Measurements from ENCODE around the gene TWIST1.

Gene TWIST1

GRCh38 chr7:19110026-19110730 is 7.3 kb downstream of the TWIST1 start:
- TF ChIP-seq, protein P1, sequence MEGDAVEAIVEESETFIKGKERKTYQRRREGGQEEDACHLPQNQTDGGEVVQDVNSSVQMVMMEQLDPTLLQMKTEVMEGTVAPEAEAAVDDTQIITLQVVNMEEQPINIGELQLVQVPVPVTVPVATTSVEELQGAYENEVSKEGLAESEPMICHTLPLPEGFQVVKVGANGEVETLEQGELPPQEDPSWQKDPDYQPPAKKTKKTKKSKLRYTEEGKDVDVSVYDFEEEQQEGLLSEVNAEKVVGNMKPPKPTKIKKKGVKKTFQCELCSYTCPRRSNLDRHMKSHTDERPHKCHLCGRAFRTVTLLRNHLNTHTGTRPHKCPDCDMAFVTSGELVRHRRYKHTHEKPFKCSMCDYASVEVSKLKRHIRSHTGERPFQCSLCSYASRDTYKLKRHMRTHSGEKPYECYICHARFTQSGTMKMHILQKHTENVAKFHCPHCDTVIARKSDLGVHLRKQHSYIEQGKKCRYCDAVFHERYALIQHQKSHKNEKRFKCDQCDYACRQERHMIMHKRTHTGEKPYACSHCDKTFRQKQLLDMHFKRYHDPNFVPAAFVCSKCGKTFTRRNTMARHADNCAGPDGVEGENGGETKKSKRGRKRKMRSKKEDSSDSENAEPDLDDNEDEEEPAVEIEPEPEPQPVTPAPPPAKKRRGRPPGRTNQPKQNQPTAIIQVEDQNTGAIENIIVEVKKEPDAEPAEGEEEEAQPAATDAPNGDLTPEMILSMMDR (IDR thresholded peaks at IDR 0.05; ENCODE audit: insufficient read depth, low read length, missing control alignments): no peak
- H3K4me3 ChIP-seq (ENCODE audit: low read depth, low read length): peak overlapping the region; percentile 18; the same call in 1 of the 2 replicates
- DNase-seq (ENCODE audit: low read depth, low spot score): no peak
- CTCF ChIA-PET: interaction anchor here (1.1 to 1.4 kb wide), 9 partner anchors 9 to 555 kb away, joined by 3 to 7 read pairs (median 4); no protein-coding TSS in a partner anchor
- POLR2A ChIA-PET: interaction anchor here (5.9 kb wide), 1 partner anchor 7 kb away, joined by 45 read pairs; the partner anchor contains the start of gene TWIST1

GRCh38 chr7:19109000-19109946 is 8.2 kb downstream of the TWIST1 start:
- POLR2A ChIA-PET: interaction anchor here (5.9 kb wide), 1 partner anchor 8 kb away, joined by 45 read pairs; the partner anchor contains the start of gene TWIST1
- no peak for DNase-seq (ENCODE audit: low read depth, low spot score)
- CTCF ChIA-PET: interaction anchor here (1.1 to 1.6 kb wide), 13 partner anchors 8 to 556 kb away, joined by 3 to 7 read pairs (median 4); partner anchors contain the start of gene TWIST1
- peak overlapping the region; percentile 57 for H3K4me3 ChIP-seq (ENCODE audit: low read depth, low read length)
- TF ChIP-seq, protein P1 (IDR thresholded peaks at IDR 0.05; ENCODE audit: insufficient read depth, low read length, missing control alignments): no peak

- ChIA-PET POLR2A (interaction anchor here (0.8 to 5.9 kb wide), 3 partner anchors 10 to 414 kb away, joined by 3 to 45 read pairs (median 4); partner anchors contain the start of gene TWIST1), CTCF (interaction anchor here (0.7 to 2.4 kb wide), 5 partner anchors 15 to 444 kb away, joined by 3 to 8 read pairs (median 4); no protein-coding TSS in a partner anchor)
- peak overlapping the region; percentile 57 for H3K4me3 ChIP-seq (ENCODE audit: low read depth, low read length)
- DNase-seq (ENCODE audit: low read depth, low spot score): no peak
- TF ChIP-seq, protein P1 (IDR thresholded peaks at IDR 0.05; ENCODE audit: insufficient read depth, low read length, missing control alignments): no peak
Observed at GRCh38 chr7:19107356-19108146, 9.9 kb downstream of the TWIST1 start.

DNA sequence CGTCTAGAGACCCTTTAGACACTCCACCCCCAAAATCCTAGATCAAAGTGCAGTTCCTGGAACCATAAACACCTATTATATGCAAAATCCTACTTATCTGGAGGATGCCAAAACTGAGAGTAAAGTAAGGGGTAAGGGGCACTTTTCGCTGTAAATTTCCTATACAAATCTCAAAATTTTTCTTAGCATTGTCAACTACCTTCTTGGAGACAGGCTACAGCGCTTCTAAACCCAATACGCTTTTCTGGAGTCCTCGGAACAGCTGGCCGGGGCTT is 10.4 kb downstream of the TWIST1 start:
- ChIA-PET POLR2A (interaction anchor here (0.8 to 5.9 kb wide), 3 partner anchors 10 to 413 kb away, joined by 3 to 45 read pairs (median 4); partner anchors contain the start of gene TWIST1), CTCF (interaction anchor here (0.7 to 2.4 kb wide), 3 partner anchors 15 to 441 kb away, joined by 3 to 8 read pairs (median 4); no protein-coding TSS in a partner anchor)
- DNase-seq (ENCODE audit: low read depth, low spot score): no peak
- TF ChIP-seq, protein P1 (IDR thresholded peaks at IDR 0.05; ENCODE audit: insufficient read depth, low read length, missing control alignments): no peak
- H3K4me3 ChIP-seq (ENCODE audit: low read depth, low read length): peak overlapping the region; percentile 57

DNA sequence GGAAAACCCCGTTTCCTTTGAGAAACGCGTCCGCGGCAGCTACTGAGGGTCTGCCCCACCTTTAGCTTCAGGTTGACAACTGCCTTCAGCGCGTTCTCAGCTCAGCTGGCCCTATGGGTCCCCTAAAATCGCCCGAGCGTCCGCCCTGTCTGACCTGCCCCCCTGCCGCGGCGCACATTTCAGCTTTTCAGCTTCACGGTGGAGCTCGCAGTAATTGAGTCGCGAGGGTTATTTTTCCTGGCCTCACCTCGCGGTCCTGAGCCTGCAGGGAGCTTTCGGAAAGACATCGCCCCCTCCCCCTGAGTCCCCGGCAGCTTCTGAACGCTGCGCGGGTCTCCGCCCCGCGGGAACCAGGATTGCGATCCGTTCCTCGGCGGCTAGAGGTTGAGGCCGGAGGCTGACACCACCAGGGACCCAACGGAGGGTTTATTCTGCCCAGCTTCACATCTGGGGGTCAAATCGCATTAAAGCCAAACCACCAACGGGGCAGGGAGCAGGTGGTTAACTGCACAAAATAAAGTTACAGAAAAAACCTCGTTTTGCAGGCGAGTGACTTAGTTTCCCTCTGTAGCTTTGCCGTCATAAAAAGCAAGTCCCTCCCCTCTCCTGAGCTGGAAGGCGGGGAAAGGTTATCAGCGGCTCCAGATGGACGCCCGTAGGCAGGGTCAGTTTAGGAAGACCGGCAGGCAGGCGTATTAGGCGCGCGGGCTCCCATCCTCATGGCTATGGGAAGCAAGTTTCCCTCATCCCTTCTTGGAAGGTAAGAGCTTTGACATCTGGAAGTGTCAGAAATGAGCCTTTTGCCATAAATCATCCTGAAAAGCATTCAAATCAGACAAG is 11.0 kb downstream of the TWIST1 start:
- no peak for DNase-seq (ENCODE audit: low read depth, low spot score)
- peak overlapping the region; percentile 57 for H3K4me3 ChIP-seq (ENCODE audit: low read depth, low read length)
- TF ChIP-seq, protein P1 (IDR thresholded peaks at IDR 0.05; ENCODE audit: insufficient read depth, low read length, missing control alignments): no peak
- CTCF ChIA-PET: interaction anchor here (0.7 to 2.4 kb wide), 6 partner anchors 10 to 440 kb away, joined by 3 to 8 read pairs (median 4); no protein-coding TSS in a partner anchor
- POLR2A ChIA-PET: interaction anchor here (1.4 to 5.9 kb wide), 2 partner anchors 11 to 413 kb away, joined by 4 to 45 read pairs; partner anchors contain the start of gene TWIST1

All from AG04449 (cell line).